ENCODE results near the gene AQP12A. TPM values are rescaled to one million over a fixed set of nuclear protein-coding genes. Genes with fewer than 3 reads are reported as not detected.
A peak's percentile ranks its signal among the peaks of the same experiment; 100 is the strongest.

The AQP12A gene
- total RNA-seq, 2 experiments from 2014 or later, result not detected

DNA sequence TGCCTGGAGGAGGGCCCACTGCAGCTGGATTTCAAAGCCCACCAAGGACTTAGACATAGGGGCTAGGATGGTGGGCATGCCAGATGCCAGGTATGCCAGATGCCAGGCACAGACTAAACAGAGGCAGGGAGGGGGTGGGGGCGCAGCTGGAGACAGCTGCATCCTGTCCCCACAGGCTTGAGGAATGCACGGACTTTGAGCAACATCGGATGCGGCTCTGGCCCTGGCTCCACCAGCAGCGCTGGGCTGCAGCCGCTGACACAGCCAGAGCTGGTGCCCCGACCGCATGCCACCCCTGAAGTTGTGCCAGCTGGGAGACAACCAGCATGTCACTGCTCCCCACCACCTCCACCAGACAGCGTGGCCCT is 39.5 kb downstream of the AQP12A start:
- CTCF ChIA-PET, result interaction anchor here (0.7 kb wide), 1 partner anchor 174 kb away, joined by 3 read pairs; no protein-coding TSS in a partner anchor
- H3K9me3 Mint-ChIP-seq (ENCODE audit: low read depth), result no peaks in the 10 kb centered on the region
- H3K27ac Mint-ChIP-seq, result no peak overlapping the region
- H3K27me3 Mint-ChIP-seq, result no peaks in the 10 kb centered on the region
- no peaks in the 10 kb centered on the region for H3K36me3 Mint-ChIP-seq
- no peak overlapping the region for H3K4me3 Mint-ChIP-seq
- ATAC-seq (no peak), DNase-seq (no peak)
- H3K4me1 Mint-ChIP-seq, result no peaks in the 10 kb centered on the region

DNA sequence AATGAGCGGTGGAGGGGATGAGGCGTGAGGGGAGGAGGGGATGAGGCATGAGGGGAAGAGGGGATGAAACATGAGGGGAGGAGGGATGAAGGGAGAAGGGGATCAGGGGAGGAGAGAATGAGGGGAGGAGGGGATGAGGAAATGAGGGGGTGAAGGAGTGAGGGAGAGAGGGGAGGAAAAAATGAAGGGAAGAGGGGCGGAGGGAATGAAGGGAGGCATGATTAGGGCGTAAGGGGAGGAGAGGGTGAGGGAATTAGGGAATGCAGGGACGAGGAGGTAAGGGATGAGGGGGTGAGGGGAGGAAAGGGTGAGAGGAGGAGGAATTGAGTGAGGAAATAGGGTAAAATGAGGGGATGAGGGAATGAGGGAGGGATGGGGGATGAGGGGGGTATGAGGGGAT is 40.5 kb downstream of the AQP12A start:
- Mint-ChIP-seq H3K36me3 (no peaks in the 10 kb centered on the region), H3K27ac (no peak overlapping the region), H3K4me1 (no peaks in the 10 kb centered on the region), H3K27me3 (no peaks in the 10 kb centered on the region), H3K9me3 (ENCODE audit: low read depth) (no peaks in the 10 kb centered on the region), H3K4me3 (no peak overlapping the region)
- DNase-seq, result no peak
- ATAC-seq, result no peak
- CTCF ChIA-PET, result interaction anchor here (1.0 kb wide), 1 partner anchor 218 kb away, joined by 3 read pairs; no protein-coding TSS in a partner anchor

DNA sequence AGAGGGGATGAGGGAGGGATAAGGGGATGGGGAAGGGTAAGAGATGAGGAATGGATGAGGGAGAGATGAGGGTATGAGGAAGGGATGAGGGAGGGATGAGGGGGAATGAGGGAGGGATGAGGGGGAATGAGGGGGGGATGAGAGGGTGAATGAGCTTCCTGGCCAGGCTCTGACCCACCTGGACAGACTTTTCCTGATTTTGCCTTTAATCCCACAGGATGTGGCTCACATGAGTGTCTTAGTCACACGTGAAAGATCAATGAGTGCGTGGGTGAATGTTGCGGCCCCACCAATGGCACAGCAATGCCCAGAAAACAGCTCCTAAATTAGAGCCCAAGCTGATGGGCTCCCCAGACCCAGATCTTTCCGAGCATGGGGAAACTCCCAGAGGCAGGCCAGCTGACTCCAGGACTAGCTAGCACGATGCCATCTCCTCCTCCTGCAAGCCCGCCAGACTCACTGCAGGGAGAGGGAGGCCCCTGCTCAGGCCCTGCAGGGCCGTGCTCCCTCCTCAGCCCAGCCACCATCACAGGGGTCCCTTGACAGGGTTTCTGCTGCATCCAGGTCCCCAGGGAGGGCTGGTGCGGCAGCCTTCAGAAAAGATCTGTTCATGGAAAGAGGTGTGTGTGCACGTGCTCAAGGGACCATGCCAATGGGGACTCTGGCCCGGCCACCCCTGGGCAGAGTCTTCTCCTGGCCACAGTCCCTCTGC is 41.4 kb downstream of the AQP12A start:
- no peak for DNase-seq
- H3K9me3 Mint-ChIP-seq (ENCODE audit: low read depth), result no peaks in the 10 kb centered on the region
- peak; percentile 17 for ATAC-seq
- H3K27me3 Mint-ChIP-seq, result no peaks in the 10 kb centered on the region
- CTCF ChIA-PET, result interaction anchor here (1.0 kb wide), 1 partner anchor 219 kb away, joined by 3 read pairs; no protein-coding TSS in a partner anchor
- no peak overlapping the region for H3K27ac Mint-ChIP-seq
- H3K4me3 Mint-ChIP-seq, result no peak overlapping the region
- no peaks in the 10 kb centered on the region for H3K36me3 Mint-ChIP-seq
- no peaks in the 10 kb centered on the region for H3K4me1 Mint-ChIP-seq

DNA sequence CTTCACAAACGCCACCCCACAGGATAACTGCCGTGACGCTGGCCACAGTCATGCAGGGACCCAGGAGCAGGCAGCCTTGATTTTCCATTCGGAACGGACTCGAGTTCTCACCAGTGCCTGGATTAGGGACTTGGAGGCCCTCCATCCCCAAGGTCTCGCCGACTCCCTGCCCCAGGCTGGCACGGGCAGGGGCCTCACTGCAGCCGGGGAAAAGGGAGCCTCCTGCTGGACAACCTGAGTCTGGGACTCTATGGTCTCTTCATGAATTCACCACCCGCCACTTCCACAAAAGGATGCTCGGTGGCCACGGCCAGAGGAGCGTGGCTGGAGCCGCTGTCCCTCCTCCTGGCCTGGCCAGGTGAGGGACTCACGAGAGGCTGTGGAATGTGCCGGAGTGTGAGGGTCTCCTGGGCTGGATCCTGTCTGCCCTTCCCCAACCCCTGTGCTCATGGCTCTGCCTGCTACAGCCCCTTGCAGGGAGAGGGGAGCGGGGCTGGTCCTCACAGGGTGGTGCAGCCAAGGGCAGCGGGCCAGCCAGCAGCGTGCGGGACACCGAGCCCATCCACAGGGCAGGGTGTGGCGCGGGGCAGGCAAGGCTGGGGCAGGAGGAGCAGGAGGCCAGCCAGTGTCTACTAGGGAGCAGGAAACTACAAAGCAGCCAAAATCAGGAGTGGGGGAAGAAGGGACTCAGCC is 42.3 kb downstream of the AQP12A start:
- H3K4me1 Mint-ChIP-seq, result no peaks in the 10 kb centered on the region
- DNase-seq, result no peak
- no peaks in the 10 kb centered on the region for H3K27me3 Mint-ChIP-seq
- CTCF ChIA-PET, result no interaction called here
- no peak overlapping the region for H3K4me3 Mint-ChIP-seq
- H3K36me3 Mint-ChIP-seq, result no peaks in the 10 kb centered on the region
- H3K27ac Mint-ChIP-seq, result no peak overlapping the region
- no peaks in the 10 kb centered on the region for H3K9me3 Mint-ChIP-seq (ENCODE audit: low read depth)
- ATAC-seq, result no peak

DNA sequence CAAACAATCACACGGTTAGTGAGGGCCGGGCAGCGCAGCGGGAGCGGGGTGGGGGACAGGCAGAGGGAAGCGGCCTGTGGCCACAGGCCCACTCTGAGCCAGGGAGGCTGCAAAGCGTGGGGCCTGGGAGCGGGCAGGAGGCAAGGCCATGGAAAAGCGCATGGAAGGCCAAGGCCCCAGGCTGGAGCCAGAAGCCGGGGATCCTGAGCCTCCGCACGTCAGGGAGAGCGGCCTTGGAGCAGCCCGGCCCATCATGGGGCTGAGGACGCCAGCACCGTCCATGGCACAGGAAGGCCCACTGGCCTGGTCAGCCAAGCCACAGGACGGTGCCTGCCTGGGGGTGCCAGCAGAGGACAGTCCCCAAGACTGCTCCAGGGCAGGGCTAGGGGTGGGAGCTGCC is 43.1 kb downstream of the AQP12A start:
- CTCF ChIA-PET, result no interaction called here
- no peaks in the 10 kb centered on the region for H3K9me3 Mint-ChIP-seq (ENCODE audit: low read depth)
- no peaks in the 10 kb centered on the region for H3K27me3 Mint-ChIP-seq
- H3K4me3 Mint-ChIP-seq, result no peak overlapping the region
- H3K27ac Mint-ChIP-seq, result no peak overlapping the region
- no peaks in the 10 kb centered on the region for H3K36me3 Mint-ChIP-seq
- no peak for ATAC-seq
- no peak for DNase-seq
- H3K4me1 Mint-ChIP-seq, result peaks cover 2% of the 10 kb centered on the region

DNA sequence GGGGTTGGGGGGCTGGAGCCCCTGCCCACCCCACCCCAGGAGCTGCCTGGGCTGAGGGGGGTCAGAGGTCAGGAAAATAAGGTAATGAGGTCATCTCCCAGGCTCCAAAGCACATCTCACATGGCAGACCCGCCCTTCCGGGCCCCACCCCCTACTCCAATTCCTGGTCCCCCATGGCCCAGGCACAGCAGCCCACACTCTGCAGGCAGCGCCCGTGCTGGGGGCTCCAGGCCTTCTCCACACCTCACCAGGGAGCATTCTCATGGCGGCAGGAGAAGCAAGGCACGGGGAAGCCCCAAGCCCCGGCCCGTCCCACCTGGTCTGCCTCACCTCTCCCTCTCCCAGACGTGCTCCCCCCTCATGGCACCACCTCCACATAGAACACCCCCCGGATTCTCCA is 43.8 kb downstream of the AQP12A start:
- no peaks in the 10 kb centered on the region for H3K36me3 Mint-ChIP-seq
- DNase-seq, result no peak
- ATAC-seq, result no peak
- CTCF ChIA-PET, result no interaction called here
- H3K27ac Mint-ChIP-seq, result no peak overlapping the region
- H3K4me3 Mint-ChIP-seq, result no peak overlapping the region
- H3K27me3 Mint-ChIP-seq, result no peaks in the 10 kb centered on the region
- H3K4me1 Mint-ChIP-seq, result peaks cover 4% of the 10 kb centered on the region
- H3K9me3 Mint-ChIP-seq (ENCODE audit: low read depth), result no peaks in the 10 kb centered on the region

DNA sequence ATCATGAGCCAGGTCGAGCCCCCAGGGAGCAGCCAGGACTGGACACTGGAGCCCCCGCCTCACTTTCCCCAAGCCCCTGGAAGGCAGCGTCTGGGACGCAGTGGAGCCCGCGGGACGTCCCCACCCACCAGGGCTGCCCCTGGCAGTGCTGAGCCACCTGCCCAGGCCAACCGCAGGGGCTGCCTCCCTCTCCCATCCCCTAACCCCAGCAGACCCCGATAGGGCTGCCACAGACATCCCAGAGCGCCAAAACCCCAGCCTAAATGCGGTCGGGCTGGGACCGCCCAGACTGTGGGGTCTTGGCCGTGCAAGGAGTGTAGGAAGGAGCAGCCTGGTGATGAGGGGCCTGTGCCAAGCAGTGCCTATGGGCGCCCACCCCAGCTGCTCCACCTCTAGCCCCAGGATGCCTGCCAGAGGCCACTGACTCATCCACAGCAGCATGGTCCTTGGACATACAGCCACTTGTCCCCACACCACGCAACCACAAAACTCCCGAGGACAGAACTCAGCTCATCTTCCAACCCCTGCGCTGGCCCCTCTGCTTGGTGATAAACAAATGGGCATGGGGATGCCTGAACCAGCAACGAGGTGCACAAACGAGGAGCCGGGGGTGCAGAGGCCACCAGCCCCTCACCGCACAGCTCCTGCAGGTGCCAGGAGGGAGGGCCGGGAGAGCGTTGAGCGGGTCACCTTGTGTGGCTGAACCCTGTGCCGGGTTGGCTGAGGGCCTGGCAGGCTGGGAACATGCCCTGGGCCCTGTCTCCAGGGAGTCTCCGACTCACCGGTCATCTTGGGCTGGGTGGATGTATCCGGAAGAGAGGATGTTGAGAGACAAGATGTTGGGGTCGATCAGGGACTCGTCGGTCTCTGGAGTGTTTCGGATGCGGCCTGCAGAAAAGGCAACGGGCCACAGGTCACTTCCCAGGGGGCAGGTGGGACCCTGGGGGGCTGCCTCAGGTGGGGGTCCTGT is 44.9 kb downstream of the AQP12A start:
- no peak overlapping the region for H3K27ac Mint-ChIP-seq
- H3K36me3 Mint-ChIP-seq, result no peaks in the 10 kb centered on the region
- H3K4me1 Mint-ChIP-seq, result peaks cover 4% of the 10 kb centered on the region
- no peaks in the 10 kb centered on the region for H3K27me3 Mint-ChIP-seq
- no peaks in the 10 kb centered on the region for H3K9me3 Mint-ChIP-seq (ENCODE audit: low read depth)
- ATAC-seq, result no peak
- no peak overlapping the region for H3K4me3 Mint-ChIP-seq
- no peak for DNase-seq
- CTCF ChIA-PET, result no interaction called here

DNA sequence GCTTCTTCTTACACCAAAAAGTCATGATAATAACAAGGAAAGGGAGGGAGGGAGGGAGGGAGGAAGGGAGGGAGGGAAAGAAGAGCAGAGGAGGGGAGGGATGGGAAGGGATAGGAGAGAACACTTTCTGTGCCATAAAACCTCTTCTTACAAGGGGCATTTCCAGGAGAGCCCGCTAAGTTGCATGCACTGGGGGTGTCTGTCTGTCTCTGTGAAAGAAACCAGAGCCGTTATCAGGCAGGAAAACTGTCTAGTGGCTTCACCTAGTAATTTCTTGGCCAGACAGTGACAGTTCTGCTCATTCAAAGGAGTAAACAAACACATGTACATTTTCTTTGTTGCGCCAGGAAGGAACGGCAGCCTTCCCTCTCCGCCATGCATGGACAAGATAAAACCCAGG is 45.8 kb downstream of the AQP12A start:
- no peaks in the 10 kb centered on the region for H3K27me3 Mint-ChIP-seq
- H3K9me3 Mint-ChIP-seq (ENCODE audit: low read depth), result no peaks in the 10 kb centered on the region
- H3K27ac Mint-ChIP-seq, result no peak overlapping the region
- H3K4me3 Mint-ChIP-seq, result no peak overlapping the region
- DNase-seq (no peak), ATAC-seq (no peak)
- H3K36me3 Mint-ChIP-seq, result no peaks in the 10 kb centered on the region
- CTCF ChIA-PET, result no interaction called here
- H3K4me1 Mint-ChIP-seq, result peaks cover 4% of the 10 kb centered on the region

DNA sequence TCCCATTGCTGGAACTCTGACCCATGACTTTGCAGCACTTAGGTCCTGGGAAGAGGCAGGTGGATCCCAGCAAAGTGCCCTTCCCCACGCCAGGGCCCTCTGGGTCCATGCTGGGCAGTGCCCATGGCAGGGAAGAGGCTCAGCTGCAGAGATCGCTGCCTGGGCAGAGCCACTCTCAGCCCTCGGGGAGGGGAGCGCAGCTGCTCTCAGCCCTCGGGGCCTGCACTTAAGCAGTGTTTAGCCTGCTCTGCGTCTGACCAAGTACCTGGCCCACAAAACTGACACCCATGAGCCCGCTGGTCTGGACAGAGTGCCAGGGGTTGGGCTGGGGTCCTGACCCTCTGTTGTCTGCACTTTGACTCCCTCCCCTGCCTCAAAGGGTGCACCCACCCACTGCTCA is 46.3 kb downstream of the AQP12A start:
- no peaks in the 10 kb centered on the region for H3K36me3 Mint-ChIP-seq
- H3K4me3 Mint-ChIP-seq, result no peak overlapping the region
- H3K27me3 Mint-ChIP-seq, result no peaks in the 10 kb centered on the region
- no peak overlapping the region for H3K27ac Mint-ChIP-seq
- H3K4me1 Mint-ChIP-seq, result peaks cover 4% of the 10 kb centered on the region
- ATAC-seq (no peak), DNase-seq (no peak)
- CTCF ChIA-PET, result no interaction called here
- H3K9me3 Mint-ChIP-seq (ENCODE audit: low read depth), result no peaks in the 10 kb centered on the region

DNA sequence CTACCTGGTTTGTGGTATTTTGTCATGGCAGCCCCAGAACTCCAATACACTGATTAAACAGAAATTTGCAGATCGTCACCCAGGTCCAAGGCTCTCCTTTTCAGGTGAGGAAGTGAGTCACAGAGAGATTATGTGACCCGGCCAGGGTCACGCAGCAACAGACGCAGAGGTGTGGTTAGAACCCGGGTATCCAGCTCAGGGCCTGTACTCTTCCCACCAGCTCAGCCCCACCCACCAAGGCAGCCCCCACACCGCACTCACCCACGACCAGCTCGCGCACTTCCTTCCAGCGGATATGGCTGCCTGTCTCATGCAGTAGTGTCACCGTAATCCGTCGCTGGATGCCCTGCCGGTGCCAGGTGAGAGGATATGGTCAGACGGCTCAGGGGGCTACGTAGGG is 48.1 kb downstream of the AQP12A start:
- no peak overlapping the region for H3K27ac Mint-ChIP-seq
- no peaks in the 10 kb centered on the region for H3K9me3 Mint-ChIP-seq (ENCODE audit: low read depth)
- H3K36me3 Mint-ChIP-seq, result no peaks in the 10 kb centered on the region
- ATAC-seq (no peak), DNase-seq (peak; percentile 55)
- CTCF ChIA-PET, result no interaction called here
- H3K4me3 Mint-ChIP-seq, result no peak overlapping the region
- H3K4me1 Mint-ChIP-seq, result peaks cover 4% of the 10 kb centered on the region
- H3K27me3 Mint-ChIP-seq, result no peaks in the 10 kb centered on the region

DNA sequence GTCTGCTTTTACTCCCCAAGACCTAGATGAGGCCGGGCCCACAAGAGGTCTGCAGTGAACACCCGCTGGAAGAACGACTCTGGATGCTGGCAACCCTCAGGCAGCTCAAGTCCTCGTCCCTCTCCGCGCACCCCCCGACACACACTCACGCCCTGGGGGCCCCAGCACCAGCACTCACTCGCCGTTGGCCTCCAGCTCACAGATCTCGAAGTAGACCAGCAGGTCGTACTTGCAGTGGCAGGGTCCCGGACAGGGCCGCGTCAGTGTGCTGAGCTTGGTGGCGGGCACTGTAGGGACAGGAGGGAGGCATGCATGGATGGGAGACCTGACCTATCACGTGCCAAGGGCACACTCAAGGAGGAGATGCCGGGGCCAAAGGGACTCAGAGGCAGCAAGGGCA is 49.4 kb downstream of the AQP12A start:
- Mint-ChIP-seq H3K27me3 (no peaks in the 10 kb centered on the region), H3K4me3 (no peak overlapping the region), H3K4me1 (peaks cover 4% of the 10 kb centered on the region), H3K9me3 (ENCODE audit: low read depth) (no peaks in the 10 kb centered on the region), H3K27ac (no peak overlapping the region), H3K36me3 (no peaks in the 10 kb centered on the region)
- ATAC-seq, result no peak
- DNase-seq, result no peak
- CTCF ChIA-PET, result no interaction called here

DNA sequence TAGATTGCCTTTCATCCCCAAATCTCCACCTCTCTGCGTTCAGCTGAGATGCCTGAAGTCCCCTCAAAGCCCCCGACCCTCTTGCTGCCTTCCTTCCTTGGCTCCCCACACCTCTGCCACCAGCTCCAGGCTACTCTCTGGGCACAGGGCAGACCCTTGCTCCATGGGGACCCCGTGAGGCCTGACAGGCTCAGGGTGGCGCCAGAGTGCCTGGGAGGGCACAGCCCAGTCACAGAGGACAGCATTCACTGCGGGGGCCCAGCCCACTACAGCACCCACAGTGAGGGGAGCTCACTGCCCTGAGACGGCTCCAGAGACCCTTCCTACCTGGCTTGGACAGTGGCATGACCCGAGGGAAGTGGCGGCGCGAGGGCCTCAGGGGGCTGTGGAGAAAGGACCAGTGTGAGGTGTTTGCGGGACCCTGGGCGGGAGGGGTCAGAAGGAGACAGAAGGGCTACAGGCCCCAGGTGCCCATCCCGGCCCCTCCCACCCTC is 51.0 kb downstream of the AQP12A start:
- CTCF ChIA-PET, result no interaction called here
- H3K36me3 Mint-ChIP-seq, result no peaks in the 10 kb centered on the region
- no peak for ATAC-seq
- H3K27ac Mint-ChIP-seq, result no peak overlapping the region
- H3K4me3 Mint-ChIP-seq, result no peak overlapping the region
- no peaks in the 10 kb centered on the region for H3K9me3 Mint-ChIP-seq (ENCODE audit: low read depth)
- peaks cover 4% of the 10 kb centered on the region for H3K4me1 Mint-ChIP-seq
- no peak for DNase-seq
- H3K27me3 Mint-ChIP-seq, result no peaks in the 10 kb centered on the region

DNA sequence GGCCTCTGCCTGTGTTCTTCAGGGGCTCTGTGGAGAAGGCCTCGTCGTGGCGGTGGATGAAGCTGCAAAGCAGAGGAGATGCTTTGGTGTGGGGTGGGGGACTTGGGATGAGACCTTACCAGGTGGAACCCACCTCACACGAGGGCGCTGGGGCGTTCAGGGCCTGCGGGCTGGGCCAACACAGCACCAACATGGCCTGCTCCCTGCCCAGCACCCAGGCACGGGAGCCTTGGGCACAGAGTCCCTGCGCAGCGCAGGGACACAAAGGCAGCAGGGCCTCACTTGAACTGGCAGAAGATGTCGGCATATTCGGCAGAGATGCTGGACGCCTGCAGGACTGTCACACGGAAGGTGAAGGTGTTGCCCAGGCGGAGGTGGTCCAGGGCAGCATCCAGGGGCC is 53.8 kb downstream of the AQP12A start:
- no peaks in the 10 kb centered on the region for H3K9me3 Mint-ChIP-seq (ENCODE audit: low read depth)
- H3K36me3 Mint-ChIP-seq, result no peaks in the 10 kb centered on the region
- ATAC-seq (no peak), DNase-seq (no peak)
- no peak overlapping the region for H3K27ac Mint-ChIP-seq
- H3K27me3 Mint-ChIP-seq, result no peaks in the 10 kb centered on the region
- CTCF ChIA-PET, result no interaction called here
- H3K4me1 Mint-ChIP-seq, result no peaks in the 10 kb centered on the region
- H3K4me3 Mint-ChIP-seq, result no peak overlapping the region

Data from activated CD8-positive, alpha-beta memory T cell treated with anti-CD3 and anti-CD28 coated beads, Interleukin-2, amount 10 ng/mL, durations not matched to agents 7 days and 5 days (primary cell).